ENCODE measurements around the gene ACTN1. TPM values are rescaled to one million over a fixed set of nuclear protein-coding genes. Genes with fewer than 3 reads are reported as not detected.

The ACTN1 gene
- total RNA-seq, 4 donors from 2014 or later, result 48.1 to 90.4 (median 64.8) TPM

DNA sequence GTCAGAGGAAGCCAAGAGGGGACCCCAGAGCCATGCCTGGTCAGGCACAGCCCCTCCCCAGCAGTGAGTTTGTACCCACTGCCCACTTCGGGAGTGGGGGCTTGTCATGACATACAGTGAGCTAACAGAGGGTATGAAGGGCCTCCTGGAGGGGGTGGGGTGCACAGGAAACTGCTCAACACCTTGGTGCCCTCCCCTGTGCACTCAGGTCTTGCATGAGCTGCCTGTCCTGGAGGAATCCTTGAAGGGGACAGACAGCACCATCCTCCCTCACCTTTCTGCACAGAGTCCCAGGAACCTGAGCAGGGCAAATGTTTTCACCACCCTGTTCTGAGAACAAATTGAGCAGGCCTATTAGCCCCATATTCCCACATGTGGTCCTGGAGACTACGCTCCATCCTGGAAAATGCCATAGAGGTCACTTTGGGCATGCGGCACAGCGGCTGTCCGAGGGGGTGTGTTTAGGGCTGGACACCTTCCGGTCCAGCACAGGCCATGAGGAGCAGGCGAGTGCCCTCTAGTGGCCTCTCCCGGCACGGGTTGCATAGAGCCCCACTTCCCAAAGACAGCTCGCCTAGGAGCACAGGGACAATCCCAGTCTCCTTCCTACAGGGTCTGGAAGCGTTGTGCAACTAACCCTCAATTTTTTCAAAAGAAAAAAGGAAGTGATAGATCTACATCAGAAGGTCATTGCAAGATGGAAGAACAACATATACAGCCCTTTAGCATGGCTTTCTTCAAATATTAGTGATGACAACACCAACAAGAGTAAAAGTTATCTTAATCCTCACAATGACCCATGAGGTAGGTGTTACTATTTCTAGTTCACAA, 154.4 kb downstream of the ACTN1 start:
- no peak overlapping the region for H3K4me3 ChIP-seq (replicated peaks in 1 of 3)
- peak; percentile 89 to 90 for DNase-seq
- no peak overlapping the region for H3K27ac ChIP-seq
- intact Hi-C loops (cut with DNase I), result loop anchor here (10.0 kb wide), 1 partner anchor 990 kb away; no protein-coding TSS in a partner anchor
- no peaks in the 10 kb centered on the region for H3K36me3 ChIP-seq
- WGBS, 2 donors, result 14 to 20% methylated on average over 11 of the region's 11 CpGs
- TF ChIP-seq, protein P1, sequence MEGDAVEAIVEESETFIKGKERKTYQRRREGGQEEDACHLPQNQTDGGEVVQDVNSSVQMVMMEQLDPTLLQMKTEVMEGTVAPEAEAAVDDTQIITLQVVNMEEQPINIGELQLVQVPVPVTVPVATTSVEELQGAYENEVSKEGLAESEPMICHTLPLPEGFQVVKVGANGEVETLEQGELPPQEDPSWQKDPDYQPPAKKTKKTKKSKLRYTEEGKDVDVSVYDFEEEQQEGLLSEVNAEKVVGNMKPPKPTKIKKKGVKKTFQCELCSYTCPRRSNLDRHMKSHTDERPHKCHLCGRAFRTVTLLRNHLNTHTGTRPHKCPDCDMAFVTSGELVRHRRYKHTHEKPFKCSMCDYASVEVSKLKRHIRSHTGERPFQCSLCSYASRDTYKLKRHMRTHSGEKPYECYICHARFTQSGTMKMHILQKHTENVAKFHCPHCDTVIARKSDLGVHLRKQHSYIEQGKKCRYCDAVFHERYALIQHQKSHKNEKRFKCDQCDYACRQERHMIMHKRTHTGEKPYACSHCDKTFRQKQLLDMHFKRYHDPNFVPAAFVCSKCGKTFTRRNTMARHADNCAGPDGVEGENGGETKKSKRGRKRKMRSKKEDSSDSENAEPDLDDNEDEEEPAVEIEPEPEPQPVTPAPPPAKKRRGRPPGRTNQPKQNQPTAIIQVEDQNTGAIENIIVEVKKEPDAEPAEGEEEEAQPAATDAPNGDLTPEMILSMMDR (IDR thresholded peaks at IDR 0.05), result peak; percentile 74 to 93 (median 84)
- TF ChIP-seq POLR2A (IDR thresholded peaks at IDR 0.05), result no peak
- H3K27me3 ChIP-seq, result no peaks in the 10 kb centered on the region
- peaks cover 0 to 7% of the 10 kb centered on the region in 2 donors for H3K4me1 ChIP-seq
- H3K9me3 ChIP-seq, result no peaks in the 10 kb centered on the region

DNA sequence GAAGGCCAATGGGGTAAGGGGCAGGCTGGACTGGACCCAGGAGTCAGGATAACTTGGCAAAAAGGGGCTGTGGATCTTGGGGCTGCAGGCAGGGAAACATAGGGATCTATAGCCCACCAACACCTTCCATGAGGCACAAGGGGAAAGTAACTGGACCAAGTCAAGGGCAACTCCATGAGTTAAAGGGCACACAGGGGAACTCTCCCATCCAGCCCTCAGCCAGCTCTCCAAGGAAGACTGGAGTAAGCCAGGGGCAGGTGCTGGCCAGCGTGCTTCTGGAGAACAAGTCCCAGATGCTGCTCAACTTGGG, 154.9 kb downstream of the ACTN1 start:
- TF ChIP-seq, protein P1 (IDR thresholded peaks at IDR 0.05), result no peak
- TF ChIP-seq POLR2A (IDR thresholded peaks at IDR 0.05), result no peak
- Histone ChIP-seq H3K4me3 (replicated peaks in 1 of 3) (no peak overlapping the region), H3K27me3 (no peaks in the 10 kb centered on the region), H3K4me1 (peaks cover 0 to 7% of the 10 kb centered on the region in 2 donors), H3K27ac (no peak overlapping the region), H3K9me3 (no peaks in the 10 kb centered on the region), H3K36me3 (no peaks in the 10 kb centered on the region)
- WGBS, 2 donors, result 100% methylated on average over 1 of the region's 1 CpG
- no peak for DNase-seq
- intact Hi-C loops (cut with DNase I), result loop anchor here (10.0 kb wide), 1 partner anchor 989 kb away; no protein-coding TSS in a partner anchor

Small RNA genes within 50 kb of the gene (small RNA-seq; reads per million reads assigned to genes)
- not detected for gene BANF1P1
- not detected for gene HMGN1P3
- gene RPS29P1, result not detected

Other genes with a start within 250 kb of the ACTN1 start
- gene ZFP36L1, start 186.2 kb downstream of the ACTN1 start, total RNA-seq, result 100 to 1,000 TPM in 3 of 4 donors, 10 to 100 TPM in 1; 96.9 to 274 (median 127) TPM
- 10 to 100 TPM; 36.0 to 53.6 (median 38.9) TPM for gene DCAF5, start 173.8 kb upstream of the ACTN1 start, total RNA-seq
- gene EXD2, start 212.2 kb upstream of the ACTN1 start, total RNA-seq, result 10 to 100 TPM; 21.2 to 28.3 (median 25.2) TPM